HEK293T (cell line): ENCODE results near the gene LMAN2L.

Experiments used
- CTCF ChIA-PET: fragments of 350-600 bp; formaldehyde crosslinking; extraction: SDS; loops from one replicate; lab custom pipeline; 2021; ENCODE audit warnings: antibody characterized with exemption, inconsistent platforms; lab: Yijun Ruan, JAX
- POLR2A ChIA-PET: fragments of 350-600 bp; formaldehyde crosslinking; extraction: SDS; loops from one replicate; lab custom pipeline; 2020; ENCODE audit warnings: antibody characterized with exemption, inconsistent platforms; lab: Yijun Ruan, JAX
- DNase-seq: peaks from one replicate; pipeline ENCODE4 v3.0.0; 2012; ENCODE audit warnings: mixed read lengths; ENCODE audit errors: extremely low spot score
- ARNT ChIP-seq: fragments of 450-650 bp; IDR thresholded peaks from 2 replicates; pipeline ENCODE4 v1.6.1; 2017; ENCODE audit warnings: mild to moderate bottlenecking
- BHLHE40 ChIP-seq: fragments of 450-650 bp; IDR thresholded peaks from 2 replicates; pipeline ENCODE4 v1.6.1; 2016; ENCODE audit warnings: mild to moderate bottlenecking, moderate library complexity, borderline replicate concordance
- CTBP1 ChIP-seq: fragments of 450-650 bp; IDR thresholded peaks from 2 replicates; pipeline ENCODE4 v1.6.1; 2016; ENCODE audit warnings: borderline replicate concordance
- ELF4 ChIP-seq: fragments of 450-650 bp; IDR thresholded peaks from 2 replicates; pipeline ENCODE4 v1.6.1; 2017; ENCODE audit warnings: antibody characterized with exemption
- FOXA1 ChIP-seq: fragments of 450-650 bp; IDR thresholded peaks from 2 replicates; pipeline ENCODE4 v1.6.1; 2016; ENCODE audit warnings: mild to moderate bottlenecking
- FOXK2 ChIP-seq: fragments of 450-650 bp; IDR thresholded peaks from 2 replicates; pipeline ENCODE4 v1.6.1; 2016; ENCODE audit warnings: mild to moderate bottlenecking
- FOXM1 ChIP-seq: fragments of 450-650 bp; IDR thresholded peaks from 2 replicates; pipeline ENCODE4 v1.6.1; 2017; ENCODE audit warnings: mild to moderate bottlenecking, borderline replicate concordance
- HDGF ChIP-seq: fragments of 450-650 bp; IDR thresholded peaks from 2 replicates; pipeline ENCODE4 v1.6.1; 2017; ENCODE audit warnings: antibody characterized with exemption, borderline replicate concordance
- L3MBTL2 ChIP-seq: fragments of 450-650 bp; conservative IDR thresholded peaks from 2 replicates; pipeline ENCODE4 v1.6.1; 2016; ENCODE audit warnings: mild to moderate bottlenecking
- LEF1 ChIP-seq: fragments of 450-650 bp; IDR thresholded peaks from 2 replicates; pipeline ENCODE4 v1.6.1; 2017; ENCODE audit warnings: mild to moderate bottlenecking, borderline replicate concordance
- NFRKB ChIP-seq: fragments of 450-650 bp; IDR thresholded peaks from 2 replicates; pipeline ENCODE4 v1.6.1; 2016; ENCODE audit warnings: mild to moderate bottlenecking, moderate library complexity
- PKNOX1 ChIP-seq: fragments of 450-650 bp; IDR thresholded peaks from 2 replicates; pipeline ENCODE4 v1.6.1; 2016
- SP1 ChIP-seq: fragments of 450-650 bp; IDR thresholded peaks from 2 replicates; pipeline ENCODE4 v1.6.1; 2017
- SUZ12 ChIP-seq: fragments of 450-650 bp; IDR thresholded peaks from 2 replicates; pipeline ENCODE4 v1.6.1; 2016; ENCODE audit warnings: mild to moderate bottlenecking
- TARDBP ChIP-seq: fragments of 450-650 bp; IDR thresholded peaks from 2 replicates; pipeline ENCODE4 v1.6.1; 2016
- ZNF384 ChIP-seq: fragments of 450-650 bp; IDR thresholded peaks from 2 replicates; pipeline ENCODE4 v1.6.1; 2016

The LMAN2L gene

GRCh38 chr2:96729748-96730147 is 10.1 kb downstream of the LMAN2L start:
- POLR2A ChIA-PET = no interaction called here
- no peak for DNase-seq
- TF ChIP-seq ARNT (no peak), HDGF (no peak), FOXM1 (no peak), PKNOX1 (no peak), BHLHE40 (no peak), ELF4 (no peak), TARDBP (no peak), L3MBTL2 (no peak), FOXK2 (no peak), FOXA1 (no peak), NFRKB (no peak), ZNF384 (no peak), SUZ12 (no peak)
- CTCF ChIA-PET = interaction anchor here (0.6 to 0.7 kb wide), 2 partner anchors 10 to 87 kb away, joined by 3 to 10 read pairs; no protein-coding TSS in a partner anchor

GRCh38 chr2:96727431-96727830 is 12.4 kb downstream of the LMAN2L start:
- ChIA-PET CTCF (interaction anchor here (1.1 kb wide), 1 partner anchor 37 kb away, joined by 3 read pairs; no protein-coding TSS in a partner anchor), POLR2A (no interaction called here)
- TF ChIP-seq L3MBTL2 = no peak
- no peak for TF ChIP-seq HDGF
- no peak for TF ChIP-seq ELF4
- no peak for TF ChIP-seq SP1
- TF ChIP-seq ZNF384 = no peak
- no peak for DNase-seq

GRCh38 chr2:96726131-96726530 is 13.7 kb downstream of the LMAN2L start:
- DNase-seq = no peak
- ChIA-PET POLR2A (no interaction called here), CTCF (no interaction called here)
- TF ChIP-seq HDGF = no peak
- no peak for TF ChIP-seq SUZ12
- no peak for TF ChIP-seq FOXK2
- no peak for TF ChIP-seq SP1
- TF ChIP-seq ZNF384 = no peak
- no peak for TF ChIP-seq FOXM1
- no peak for TF ChIP-seq FOXA1
- TF ChIP-seq ARNT = no peak
- TF ChIP-seq BHLHE40 = no peak
- TF ChIP-seq LEF1 = no peak
- TF ChIP-seq PKNOX1 = no peak
- no peak for TF ChIP-seq CTBP1

- no peak for DNase-seq
- TF ChIP-seq ELF4 = no peak
- no peak for TF ChIP-seq CTBP1
- TF ChIP-seq PKNOX1 = no peak
- no peak for TF ChIP-seq SP1
- TF ChIP-seq TARDBP = no peak
- no peak for TF ChIP-seq ZNF384
- no peak for TF ChIP-seq L3MBTL2
- TF ChIP-seq LEF1 = no peak
- no peak for TF ChIP-seq SUZ12
- TF ChIP-seq HDGF = no peak
- no peak for TF ChIP-seq FOXK2
- no peak for TF ChIP-seq FOXA1
- no peak for TF ChIP-seq NFRKB
- CTCF ChIA-PET = no interaction called here
- POLR2A ChIA-PET = no interaction called here
Observed at GRCh38 chr2:96716388-96716787, 23.5 kb downstream of the LMAN2L start.

GRCh38 chr2:96715658-96716057 is 24.2 kb downstream of the LMAN2L start:
- DNase-seq = no peak
- ChIA-PET POLR2A (interaction anchor here (1.0 kb wide), 1 partner anchor 77 kb away, joined by 3 read pairs; the partner anchor contains the start of gene KANSL3), CTCF (interaction anchor here (0.9 kb wide), 1 partner anchor 47 kb away, joined by 3 read pairs; no protein-coding TSS in a partner anchor)
- no peak for TF ChIP-seq FOXA1
- TF ChIP-seq ZNF384 = no peak
- no peak for TF ChIP-seq TARDBP
- no peak for TF ChIP-seq SUZ12
- no peak for TF ChIP-seq ARNT
- TF ChIP-seq LEF1 = no peak
- no peak for TF ChIP-seq HDGF
- no peak for TF ChIP-seq BHLHE40
- TF ChIP-seq SP1 = no peak
- no peak for TF ChIP-seq L3MBTL2
- no peak for TF ChIP-seq FOXK2
- TF ChIP-seq CTBP1 = no peak
- no peak for TF ChIP-seq PKNOX1
- TF ChIP-seq FOXM1 = no peak
- TF ChIP-seq ELF4 = no peak

- ChIA-PET CTCF (interaction anchor here (0.6 kb wide), 1 partner anchor 64 kb away, joined by 5 read pairs; no protein-coding TSS in a partner anchor), POLR2A (no interaction called here)
- TF ChIP-seq FOXM1 = no peak
- no peak for DNase-seq
Observed at GRCh38 chr2:96710985-96711384, 28.9 kb downstream of the LMAN2L start.
